ENCODE results near the gene CDK6.
A peak's percentile ranks its signal among the peaks of the same experiment; 100 is the strongest.

CDK6 gene

DNA sequence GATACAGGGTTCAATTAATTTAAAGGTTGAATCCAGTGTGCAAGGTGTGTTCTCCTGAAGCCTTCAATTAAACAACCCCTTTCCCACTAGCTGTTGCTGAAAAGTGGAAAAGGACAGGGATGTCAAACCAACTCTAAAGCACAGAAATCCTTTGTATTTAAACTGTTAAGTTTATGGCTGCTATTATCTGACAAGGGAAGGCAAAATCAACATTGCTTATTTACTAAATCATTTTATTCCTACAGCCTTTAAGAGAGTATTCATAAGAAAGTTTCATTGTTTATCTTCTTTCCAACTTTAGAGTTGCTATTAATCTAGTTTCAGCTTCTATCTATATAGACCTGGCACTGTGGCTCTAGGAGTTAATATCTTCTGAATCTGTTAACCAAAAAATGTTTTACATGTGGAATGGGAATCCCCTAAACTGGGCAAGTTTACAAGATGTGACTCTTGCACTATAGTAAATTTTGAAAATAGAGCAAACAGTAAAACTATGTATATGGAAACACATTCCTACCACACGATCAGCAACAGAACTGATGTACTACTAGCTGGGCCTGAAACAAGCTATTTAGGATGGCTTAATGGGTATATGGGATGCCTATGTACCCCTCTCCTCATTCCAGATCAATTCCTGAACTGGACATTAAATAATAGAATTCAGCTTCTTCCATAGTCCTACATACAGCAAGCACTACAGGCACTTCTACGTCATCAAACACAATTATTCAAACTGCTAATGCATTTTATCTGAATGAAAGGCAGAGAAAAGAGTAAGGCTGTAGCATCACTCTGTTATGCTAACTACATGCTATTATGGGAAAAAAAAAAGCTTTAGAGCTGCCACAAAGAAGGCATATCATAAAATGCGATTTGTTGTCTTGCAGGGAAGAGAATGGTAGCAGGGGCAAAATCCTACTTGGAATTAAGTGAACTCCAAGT is 52.8 kb downstream of the CDK6 start:
- FAIRE-seq (no peak), DNase-seq (ENCODE audit: insufficient read length, low spot score) (no peak)

DNA sequence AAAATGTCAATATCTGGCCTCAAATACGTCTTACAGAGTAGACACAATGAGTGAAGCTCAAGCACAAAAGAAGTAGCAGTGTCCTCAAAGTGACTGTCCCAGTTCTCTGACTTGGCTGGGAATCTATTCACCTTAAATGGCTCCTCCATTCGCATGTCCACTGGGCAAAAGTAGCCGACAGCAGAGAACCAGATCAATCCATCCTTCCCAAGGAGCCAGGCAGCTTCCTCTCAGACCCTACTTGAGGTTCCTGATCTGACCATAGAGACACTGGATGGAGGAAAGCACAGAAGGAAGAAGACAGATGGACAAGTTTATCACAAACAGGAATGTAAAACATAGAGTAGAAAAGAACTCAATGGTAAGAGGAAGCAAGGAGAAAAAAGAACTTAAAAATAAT is 53.5 kb downstream of the CDK6 start:
- DNase-seq (ENCODE audit: insufficient read length, low spot score) (no peak), FAIRE-seq (no peak)
- TF ChIP-seq, protein P1, sequence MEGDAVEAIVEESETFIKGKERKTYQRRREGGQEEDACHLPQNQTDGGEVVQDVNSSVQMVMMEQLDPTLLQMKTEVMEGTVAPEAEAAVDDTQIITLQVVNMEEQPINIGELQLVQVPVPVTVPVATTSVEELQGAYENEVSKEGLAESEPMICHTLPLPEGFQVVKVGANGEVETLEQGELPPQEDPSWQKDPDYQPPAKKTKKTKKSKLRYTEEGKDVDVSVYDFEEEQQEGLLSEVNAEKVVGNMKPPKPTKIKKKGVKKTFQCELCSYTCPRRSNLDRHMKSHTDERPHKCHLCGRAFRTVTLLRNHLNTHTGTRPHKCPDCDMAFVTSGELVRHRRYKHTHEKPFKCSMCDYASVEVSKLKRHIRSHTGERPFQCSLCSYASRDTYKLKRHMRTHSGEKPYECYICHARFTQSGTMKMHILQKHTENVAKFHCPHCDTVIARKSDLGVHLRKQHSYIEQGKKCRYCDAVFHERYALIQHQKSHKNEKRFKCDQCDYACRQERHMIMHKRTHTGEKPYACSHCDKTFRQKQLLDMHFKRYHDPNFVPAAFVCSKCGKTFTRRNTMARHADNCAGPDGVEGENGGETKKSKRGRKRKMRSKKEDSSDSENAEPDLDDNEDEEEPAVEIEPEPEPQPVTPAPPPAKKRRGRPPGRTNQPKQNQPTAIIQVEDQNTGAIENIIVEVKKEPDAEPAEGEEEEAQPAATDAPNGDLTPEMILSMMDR (IDR thresholded peaks at IDR 0.05; ENCODE audit: insufficient read depth, missing control alignments) = no peak

More for the DNA sequence above, 52.8 kb downstream of the CDK6 start:
- TF ChIP-seq, protein P1 (IDR thresholded peaks at IDR 0.05; ENCODE audit: insufficient read depth, missing control alignments) = no peak

DNA sequence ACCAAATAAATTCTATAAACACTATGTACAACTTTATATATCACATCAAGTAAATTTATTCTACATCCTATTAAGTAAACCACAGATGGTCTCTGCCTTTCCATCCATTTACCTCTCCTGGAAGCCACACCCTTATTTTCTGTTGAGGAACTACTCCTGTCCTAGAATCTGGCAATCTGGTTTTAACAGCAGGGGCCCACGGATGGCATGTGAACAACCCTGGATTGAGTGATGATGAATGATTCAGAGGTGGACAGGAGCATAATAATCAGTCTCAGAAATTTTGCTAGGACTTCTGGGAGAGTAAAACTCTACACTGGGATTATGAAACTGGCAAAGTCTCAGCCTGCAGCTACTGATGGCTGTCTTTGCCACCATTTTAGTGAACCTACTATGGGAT is 54.1 kb downstream of the CDK6 start:
- no peak for FAIRE-seq
- no peak for DNase-seq (ENCODE audit: insufficient read length, low spot score)
- TF ChIP-seq, protein P1 (IDR thresholded peaks at IDR 0.05; ENCODE audit: insufficient read depth, missing control alignments) = no peak

DNA sequence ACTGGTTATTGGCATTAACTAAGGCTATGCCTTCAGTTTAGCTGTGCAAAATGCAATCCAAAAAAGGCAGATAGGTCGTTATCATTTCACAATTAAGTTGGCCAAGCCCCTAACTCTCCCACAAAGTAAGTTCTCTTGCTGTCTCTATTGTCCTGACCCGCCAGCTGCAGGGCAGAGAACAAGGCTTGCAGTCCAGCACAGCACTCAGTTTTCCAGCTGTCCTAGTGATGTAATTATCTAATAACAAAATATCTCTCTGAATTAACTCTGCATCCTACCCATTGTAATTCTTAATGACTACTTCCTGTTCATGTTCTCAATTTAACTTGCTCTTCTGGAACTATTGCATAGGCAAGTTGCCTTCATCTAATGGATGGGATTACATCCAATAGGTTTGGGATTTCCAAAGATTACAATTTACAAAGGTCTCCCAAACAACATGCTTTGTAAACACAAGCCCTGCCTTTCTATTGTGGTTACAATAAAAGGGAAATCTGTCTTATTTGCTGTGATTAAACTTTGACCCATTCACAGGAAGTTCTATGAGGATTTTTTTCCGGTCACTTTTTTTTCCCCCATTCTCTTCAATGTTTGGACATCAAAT is 55.2 kb downstream of the CDK6 start:
- TF ChIP-seq, protein P1 (IDR thresholded peaks at IDR 0.05; ENCODE audit: insufficient read depth, missing control alignments) = no peak
- FAIRE-seq (no peak), DNase-seq (ENCODE audit: insufficient read length, low spot score) (no peak)

DNA sequence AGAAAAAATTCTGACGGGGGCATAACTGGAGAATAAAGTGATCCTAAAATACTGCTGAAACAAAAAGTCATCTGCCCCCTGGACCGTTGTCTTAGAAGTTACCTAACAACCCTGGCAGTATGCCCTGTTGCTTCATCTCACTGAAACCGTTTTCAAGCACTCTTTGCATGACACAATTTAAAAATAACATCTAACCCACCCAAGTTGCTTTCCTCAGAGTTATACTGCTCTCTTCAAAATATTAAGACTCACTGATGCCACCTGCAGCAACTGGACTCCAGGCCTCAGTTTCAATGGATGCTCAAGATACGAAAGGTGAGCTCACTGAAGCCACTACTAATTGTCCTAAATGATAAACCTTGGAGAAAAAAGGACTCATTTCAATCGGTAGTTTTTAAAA is 57.4 kb downstream of the CDK6 start:
- DNase-seq (ENCODE audit: insufficient read length, low spot score) (no peak), FAIRE-seq (no peak)
- TF ChIP-seq, protein P1 (IDR thresholded peaks at IDR 0.05; ENCODE audit: insufficient read depth, missing control alignments) = no peak

DNA sequence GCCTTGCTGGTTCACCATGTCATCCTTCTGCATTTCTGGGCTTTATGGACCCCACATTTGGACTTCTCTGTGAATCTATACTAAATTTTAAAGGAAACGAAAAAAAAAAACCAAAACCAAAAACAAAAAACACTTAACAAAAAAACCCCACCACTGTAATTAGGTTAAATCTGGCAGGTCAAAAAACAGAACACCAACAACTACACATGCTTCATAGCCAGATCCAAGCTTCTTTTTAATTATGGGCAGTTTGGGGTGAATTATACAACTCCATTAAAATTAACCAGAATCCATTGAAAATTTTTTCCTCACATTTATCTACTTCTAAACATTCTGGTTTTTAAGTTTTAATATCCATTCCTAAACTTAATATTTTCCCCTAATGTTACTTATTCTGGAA is 58.4 kb downstream of the CDK6 start:
- DNase-seq (ENCODE audit: insufficient read length, low spot score) = no peak
- TF ChIP-seq, protein P1 (IDR thresholded peaks at IDR 0.05; ENCODE audit: insufficient read depth, missing control alignments) = no peak
- FAIRE-seq = no peak

DNA sequence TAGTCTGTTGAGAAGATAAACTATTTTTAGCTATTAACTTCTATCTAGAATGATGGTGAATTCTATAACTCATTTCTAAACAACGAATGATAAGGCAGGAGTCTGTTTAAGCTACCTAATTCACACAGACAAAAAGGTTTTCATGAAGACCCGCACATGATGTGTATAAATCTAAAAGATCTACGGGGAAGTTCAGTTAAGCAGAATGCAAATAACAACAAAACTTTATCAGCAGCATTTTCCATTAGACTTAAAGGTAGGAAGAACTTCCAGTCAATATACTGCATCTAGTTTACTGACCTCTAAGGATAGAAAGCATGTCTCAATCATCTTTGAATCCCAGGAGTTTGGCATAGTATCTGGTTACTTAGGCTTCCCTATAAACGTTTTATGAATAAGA is 62.6 kb downstream of the CDK6 start:
- TF ChIP-seq, protein P1 (IDR thresholded peaks at IDR 0.05; ENCODE audit: insufficient read depth, missing control alignments) = no peak
- FAIRE-seq = peak; percentile 60
- no peak for DNase-seq (ENCODE audit: insufficient read length, low spot score)

Data from D721Med (cell line).